Measurements from ENCODE around the gene B9D2. TPM values are rescaled to one million over a fixed set of nuclear protein-coding genes. Genes with fewer than 3 reads are reported as not detected.
"Not testable (repeated sequence)": the region's sequence is repeated elsewhere in the genome, so short reads cannot be mapped to it uniquely, and the experiment has no call there.

B9D2 gene, protein sequence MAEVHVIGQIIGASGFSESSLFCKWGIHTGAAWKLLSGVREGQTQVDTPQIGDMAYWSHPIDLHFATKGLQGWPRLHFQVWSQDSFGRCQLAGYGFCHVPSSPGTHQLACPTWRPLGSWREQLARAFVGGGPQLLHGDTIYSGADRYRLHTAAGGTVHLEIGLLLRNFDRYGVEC
- 10 to 100 TPM; 11.6 to 11.7 TPM for total RNA-seq

DNA sequence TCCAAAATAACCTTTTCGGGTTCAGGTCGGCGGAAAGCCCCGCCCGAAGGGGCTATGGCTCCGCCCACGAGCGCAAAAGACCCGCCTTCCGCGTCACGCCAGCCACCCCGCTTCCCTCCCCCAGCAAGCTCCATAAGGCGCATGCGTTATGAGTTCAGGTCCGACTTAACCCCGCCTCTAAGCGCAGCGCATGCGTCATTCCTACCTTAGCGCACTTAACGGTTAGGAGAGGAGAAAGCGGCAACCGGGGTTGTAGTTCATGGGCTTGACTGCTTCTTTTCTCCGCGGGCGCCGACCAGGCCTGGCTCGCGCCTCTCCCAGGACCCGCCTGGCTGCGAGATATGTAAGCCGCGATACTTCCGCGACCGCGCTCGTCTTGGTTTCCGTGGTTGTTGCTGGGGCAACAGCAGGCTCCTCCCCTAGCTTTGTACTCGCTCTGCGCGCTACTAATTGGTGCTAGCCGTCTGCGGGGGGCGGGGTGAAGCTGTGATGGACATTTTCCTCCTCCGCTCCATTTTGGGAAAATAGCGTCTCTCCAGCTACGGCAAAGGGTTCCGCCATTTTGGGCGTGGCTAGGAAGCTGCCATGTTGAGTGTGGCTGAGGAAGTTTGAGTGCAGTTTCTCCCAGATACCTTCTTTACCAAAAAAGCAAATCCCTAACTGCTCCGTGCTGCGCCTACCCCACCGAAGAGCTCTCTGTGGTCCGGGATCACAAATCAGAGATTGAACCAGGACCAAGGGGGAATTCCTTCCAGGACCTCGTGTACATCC, at the start of gene B9D2:
Gene B9D2 (minus strand): TSS at position 397 of the 771 bp plus-strand sequence. CDS start 630 bp downstream, outside the sequence.
- peak; percentile 99 for DNase-seq
- Mint-ChIP-seq H3K27ac (peak within 1 kb of the TSS; percentile 99), H3K36me3 (ENCODE audit: low read depth) (peaks cover 14% of the 10 kb centered on the region), H3K4me3 (peak within 1 kb of the TSS; percentile 95), H3K4me1 (peaks cover 41% of the 10 kb centered on the region), H3K9me3 (no peaks in the 10 kb centered on the region), H3K27me3 (no peaks in the 10 kb centered on the region)
- ChIA-PET CTCF (interaction anchor here (0.7 to 4.1 kb wide), 9 partner anchors 8 to 135 kb away, joined by 3 to 31 read pairs (median 4); partner anchors contain the start of gene TGFB1), POLR2A (interaction anchor here (0.7 to 1.4 kb wide), 3 partner anchors 8 to 34 kb away, joined by 3 to 5 read pairs (median 4); no protein-coding TSS in a partner anchor)

- Mint-ChIP-seq H3K36me3 (ENCODE audit: low read depth) (peaks cover 17% of the 10 kb centered on the region), H3K27ac (no peak overlapping the region), H3K4me3 (no peak overlapping the region), H3K4me1 (peaks cover 11% of the 10 kb centered on the region), H3K9me3 (no peaks in the 10 kb centered on the region), H3K27me3 (no peaks in the 10 kb centered on the region)
- DNase-seq = no peak
- CTCF ChIA-PET = no interaction called here
- POLR2A ChIA-PET = no interaction called here
Observed at GRCh38 chr19:41412953-41413352, 49.0 kb upstream of the B9D2 start.

- Mint-ChIP-seq H3K4me3 (no peak overlapping the region), H3K9me3 (no peaks in the 10 kb centered on the region), H3K4me1 (peaks cover 11% of the 10 kb centered on the region), H3K36me3 (ENCODE audit: low read depth) (peaks cover 14% of the 10 kb centered on the region), H3K27ac (peak overlapping the region; percentile 64), H3K27me3 (no peaks in the 10 kb centered on the region)
- ChIA-PET CTCF (no interaction called here), POLR2A (no interaction called here)
- no peak for DNase-seq
Observed at GRCh38 chr19:41411968-41412265, 48.0 kb upstream of the B9D2 start.

DNA sequence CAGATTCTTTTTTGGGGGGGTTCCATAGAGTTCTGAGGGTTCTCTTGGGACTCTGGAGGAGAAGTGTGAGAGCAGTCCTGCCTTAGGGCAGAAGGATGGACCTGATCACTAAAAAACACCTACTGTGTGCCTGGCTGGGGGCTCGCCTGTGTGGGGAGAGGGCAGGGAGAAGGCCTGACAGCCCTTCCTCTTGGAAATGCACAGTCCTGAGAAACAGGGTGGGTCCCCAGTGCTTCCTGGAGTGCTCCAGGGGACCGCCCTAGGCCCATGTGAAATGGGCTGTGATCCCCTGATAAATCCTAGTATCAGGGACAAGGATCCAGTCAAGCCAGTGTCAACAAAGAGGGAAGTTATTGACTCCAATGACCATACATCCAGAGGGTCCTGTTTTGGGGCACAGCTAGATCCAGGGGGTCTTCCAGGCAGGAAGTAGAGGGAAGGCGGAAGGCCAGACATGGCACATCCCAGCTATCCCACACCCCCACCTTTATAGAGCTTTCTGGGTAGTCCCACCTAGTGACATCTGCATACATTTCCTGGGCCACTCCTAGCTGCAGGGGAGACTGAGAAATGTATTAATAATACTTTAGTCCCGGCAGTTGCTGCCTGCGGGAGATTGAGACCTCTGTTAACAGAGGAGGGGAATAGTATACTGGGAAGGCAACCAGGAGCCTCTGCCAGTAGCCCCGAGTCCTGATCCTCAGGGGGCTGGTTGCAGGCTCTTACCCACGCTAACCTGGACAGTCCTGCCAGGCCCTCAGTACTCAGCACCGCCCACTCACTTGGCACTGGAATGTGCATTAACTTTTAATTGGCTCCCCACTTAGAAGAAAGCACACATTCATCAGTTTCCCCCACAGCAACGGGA, 47.4 kb upstream of the B9D2 start:
- POLR2A ChIA-PET = no interaction called here
- DNase-seq = no peak
- Mint-ChIP-seq H3K4me1 (peaks cover 11% of the 10 kb centered on the region), H3K36me3 (ENCODE audit: low read depth) (peaks cover 13% of the 10 kb centered on the region), H3K27ac (no peak overlapping the region), H3K4me3 (no peak overlapping the region), H3K9me3 (no peaks in the 10 kb centered on the region), H3K27me3 (no peaks in the 10 kb centered on the region)
- CTCF ChIA-PET = interaction anchor here (1.2 kb wide), 1 partner anchor 33 kb away, joined by 3 read pairs; no protein-coding TSS in a partner anchor

DNA sequence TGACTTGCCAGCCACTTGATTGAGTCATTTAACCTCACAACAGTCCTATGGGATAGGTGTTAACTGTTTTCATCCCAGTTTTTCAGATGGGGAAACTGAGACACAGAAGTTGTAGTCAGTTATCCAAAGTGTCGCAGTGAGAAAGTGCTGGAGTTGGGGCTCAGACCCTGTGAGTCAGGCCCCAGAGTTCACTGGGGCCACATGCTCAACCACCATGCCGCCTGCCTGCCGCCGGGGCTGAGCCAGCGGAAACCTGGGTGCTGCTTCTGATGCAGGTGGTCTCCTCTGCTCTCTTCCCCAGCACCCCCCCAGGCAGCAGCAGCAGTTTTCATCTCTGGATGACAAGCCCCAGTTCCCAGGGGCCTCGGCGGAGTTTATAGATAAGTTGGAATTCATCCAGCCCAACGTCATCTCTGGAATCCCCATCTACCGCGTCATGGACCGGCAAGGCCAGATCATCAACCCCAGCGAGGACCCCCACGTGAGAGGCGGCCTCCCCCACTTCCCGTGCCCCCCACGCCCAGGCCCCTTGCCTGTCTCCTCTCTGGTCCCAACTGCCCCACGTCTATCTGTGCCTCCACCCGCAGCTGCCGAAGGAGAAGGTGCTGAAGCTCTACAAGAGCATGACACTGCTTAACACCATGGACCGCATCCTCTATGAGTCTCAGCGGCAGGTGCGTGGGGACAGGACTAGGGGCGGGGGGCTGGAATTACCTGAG, 46.5 kb upstream of the B9D2 start:
- peaks cover 10% of the 10 kb centered on the region for H3K36me3 Mint-ChIP-seq (ENCODE audit: low read depth)
- H3K27ac Mint-ChIP-seq = no peak overlapping the region
- H3K4me3 Mint-ChIP-seq = no peak overlapping the region
- no peaks in the 10 kb centered on the region for H3K27me3 Mint-ChIP-seq
- peaks cover 11% of the 10 kb centered on the region for H3K4me1 Mint-ChIP-seq
- no peak for DNase-seq
- no peaks in the 10 kb centered on the region for H3K9me3 Mint-ChIP-seq
- ChIA-PET CTCF (interaction anchor here (0.8 to 1.2 kb wide), 2 partner anchors 11 to 32 kb away, joined by 3 to 4 read pairs; no protein-coding TSS in a partner anchor), POLR2A (no interaction called here)

DNA sequence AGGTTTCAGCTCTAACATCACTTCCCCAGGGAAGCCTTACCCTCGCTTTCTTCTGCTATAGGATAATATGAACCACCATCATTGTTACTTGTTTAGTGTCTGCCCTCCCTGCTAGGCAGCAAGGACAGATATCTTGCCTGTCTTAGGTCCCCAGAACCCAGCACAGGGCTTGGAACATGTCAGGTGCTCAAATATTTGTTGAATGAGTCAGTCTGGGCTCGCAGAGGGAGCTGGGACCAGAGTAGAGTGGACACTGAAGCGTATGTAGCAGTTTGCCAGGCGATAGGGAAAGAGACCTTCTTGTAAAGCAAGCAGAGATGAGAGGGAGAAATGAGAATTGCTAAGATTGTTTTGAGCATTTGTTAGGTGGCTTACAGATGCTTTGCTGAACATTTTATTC, 45.3 kb upstream of the B9D2 start:
- no peaks in the 10 kb centered on the region for H3K9me3 Mint-ChIP-seq
- POLR2A ChIA-PET = no interaction called here
- no peak overlapping the region for H3K4me3 Mint-ChIP-seq
- peaks cover 11% of the 10 kb centered on the region for H3K4me1 Mint-ChIP-seq
- DNase-seq = no peak
- no peaks in the 10 kb centered on the region for H3K27me3 Mint-ChIP-seq
- H3K27ac Mint-ChIP-seq = no peak overlapping the region
- peaks cover 8% of the 10 kb centered on the region for H3K36me3 Mint-ChIP-seq (ENCODE audit: low read depth)
- CTCF ChIA-PET = interaction anchor here (0.6 to 1.4 kb wide), 3 partner anchors 33 to 73 kb away, joined by 3 to 4 read pairs (median 4); partner anchors contain the start of gene B9D2

GRCh38 chr19:41408846-41409245, 44.9 kb upstream of the B9D2 start:
- H3K27me3 Mint-ChIP-seq; H3K4me3 Mint-ChIP-seq; H3K27ac Mint-ChIP-seq; POLR2A ChIA-PET; DNase-seq; H3K9me3 Mint-ChIP-seq; H3K36me3 Mint-ChIP-seq (ENCODE audit: low read depth): not testable (repeated sequence)
- CTCF ChIA-PET = interaction anchor here (0.6 to 1.4 kb wide), 3 partner anchors 23 to 45 kb away, joined by 3 to 4 read pairs (median 4); partner anchors contain the start of gene B9D2
- H3K4me1 Mint-ChIP-seq = peaks cover 11% of the 10 kb centered on the region

GRCh38 chr19:41408256-41408655, 44.3 kb upstream of the B9D2 start:
- no peak overlapping the region for H3K27ac Mint-ChIP-seq
- DNase-seq = no peak
- peaks cover 11% of the 10 kb centered on the region for H3K4me1 Mint-ChIP-seq
- H3K27me3 Mint-ChIP-seq = no peaks in the 10 kb centered on the region
- ChIA-PET POLR2A (no interaction called here), CTCF (interaction anchor here (1.0 to 1.4 kb wide), 3 partner anchors 10 to 44 kb away, joined by 3 to 4 read pairs (median 3); partner anchors contain the start of gene B9D2)
- H3K36me3 Mint-ChIP-seq (ENCODE audit: low read depth) = peaks cover 5% of the 10 kb centered on the region
- no peaks in the 10 kb centered on the region for H3K9me3 Mint-ChIP-seq
- no peak overlapping the region for H3K4me3 Mint-ChIP-seq

- Mint-ChIP-seq H3K36me3 (ENCODE audit: low read depth) (peaks cover 2% of the 10 kb centered on the region), H3K27ac (no peak overlapping the region), H3K4me1 (peaks cover 11% of the 10 kb centered on the region), H3K27me3 (no peaks in the 10 kb centered on the region), H3K9me3 (no peaks in the 10 kb centered on the region), H3K4me3 (no peak overlapping the region)
- POLR2A ChIA-PET = no interaction called here
- CTCF ChIA-PET = interaction anchor here (1.1 kb wide), 1 partner anchor 11 kb away, joined by 3 read pairs; no protein-coding TSS in a partner anchor
- no peak for DNase-seq
Observed at GRCh38 chr19:41407271-41407670, 43.3 kb upstream of the B9D2 start.

- no peak overlapping the region for H3K27ac Mint-ChIP-seq
- ChIA-PET POLR2A (no interaction called here), CTCF (interaction anchor here (0.6 kb wide), 1 partner anchor 125 kb away, joined by 3 read pairs; no protein-coding TSS in a partner anchor)
- DNase-seq = no peak
- H3K9me3 Mint-ChIP-seq = no peaks in the 10 kb centered on the region
- peaks cover 11% of the 10 kb centered on the region for H3K4me1 Mint-ChIP-seq
- H3K4me3 Mint-ChIP-seq = no peak overlapping the region
- no peaks in the 10 kb centered on the region for H3K27me3 Mint-ChIP-seq
- no peaks in the 10 kb centered on the region for H3K36me3 Mint-ChIP-seq (ENCODE audit: low read depth)
Observed at GRCh38 chr19:41405776-41406175, 41.8 kb upstream of the B9D2 start.

GRCh38 chr19:41403181-41403970, 39.4 kb upstream of the B9D2 start:
- no peak overlapping the region for H3K4me3 Mint-ChIP-seq
- no peak overlapping the region for H3K27ac Mint-ChIP-seq
- no peaks in the 10 kb centered on the region for H3K36me3 Mint-ChIP-seq (ENCODE audit: low read depth)
- no peaks in the 10 kb centered on the region for H3K9me3 Mint-ChIP-seq
- H3K4me1 Mint-ChIP-seq = peaks cover 11% of the 10 kb centered on the region
- CTCF ChIA-PET = no interaction called here
- no peak for DNase-seq
- no peaks in the 10 kb centered on the region for H3K27me3 Mint-ChIP-seq
- POLR2A ChIA-PET = no interaction called here

GRCh38 chr19:41402010-41402409, 38.1 kb upstream of the B9D2 start:
- POLR2A ChIA-PET = interaction anchor here (1.0 kb wide), 1 partner anchor 18 kb away, joined by 3 read pairs; no protein-coding TSS in a partner anchor
- peaks cover 18% of the 10 kb centered on the region for H3K4me1 Mint-ChIP-seq
- no peaks in the 10 kb centered on the region for H3K27me3 Mint-ChIP-seq
- no peak overlapping the region for H3K27ac Mint-ChIP-seq
- no peak overlapping the region for H3K4me3 Mint-ChIP-seq
- CTCF ChIA-PET = no interaction called here
- H3K9me3 Mint-ChIP-seq = no peaks in the 10 kb centered on the region
- no peaks in the 10 kb centered on the region for H3K36me3 Mint-ChIP-seq (ENCODE audit: low read depth)
- no peak for DNase-seq
